HT1080 (cell line): ENCODE results near the gene VMP1. TPM values are rescaled to one million over a fixed set of nuclear protein-coding genes. Genes with fewer than 3 reads are reported as not detected.
"Not testable (repeated sequence)": the region's sequence is repeated elsewhere in the genome, so short reads cannot be mapped to it uniquely, and the experiment has no call there.

Experiments used
- DNase-seq: peaks from one replicate; pipeline ENCODE4 v3.0.0-alpha.2; 2015; ENCODE audit warnings: low read depth
- small RNA-seq: library from RNA; depleted of rRNA; stranded (forward); fragments of <200 nt; gene quantifications from one replicate; pipeline ENCODE3, GENCODE V24; 2014
- total RNA-seq: library from RNA; depleted of rRNA; stranded (reverse); fragments of >200 nt; shearing (Covaris generic); gene quantifications from 2 replicates; pipeline ENCODE4 v1.2.3, GENCODE V29; 2014; rRNA removed

The VMP1 gene
- total RNA-seq, 1 experiment from 2014 or later = 69.3 TPM

DNA sequence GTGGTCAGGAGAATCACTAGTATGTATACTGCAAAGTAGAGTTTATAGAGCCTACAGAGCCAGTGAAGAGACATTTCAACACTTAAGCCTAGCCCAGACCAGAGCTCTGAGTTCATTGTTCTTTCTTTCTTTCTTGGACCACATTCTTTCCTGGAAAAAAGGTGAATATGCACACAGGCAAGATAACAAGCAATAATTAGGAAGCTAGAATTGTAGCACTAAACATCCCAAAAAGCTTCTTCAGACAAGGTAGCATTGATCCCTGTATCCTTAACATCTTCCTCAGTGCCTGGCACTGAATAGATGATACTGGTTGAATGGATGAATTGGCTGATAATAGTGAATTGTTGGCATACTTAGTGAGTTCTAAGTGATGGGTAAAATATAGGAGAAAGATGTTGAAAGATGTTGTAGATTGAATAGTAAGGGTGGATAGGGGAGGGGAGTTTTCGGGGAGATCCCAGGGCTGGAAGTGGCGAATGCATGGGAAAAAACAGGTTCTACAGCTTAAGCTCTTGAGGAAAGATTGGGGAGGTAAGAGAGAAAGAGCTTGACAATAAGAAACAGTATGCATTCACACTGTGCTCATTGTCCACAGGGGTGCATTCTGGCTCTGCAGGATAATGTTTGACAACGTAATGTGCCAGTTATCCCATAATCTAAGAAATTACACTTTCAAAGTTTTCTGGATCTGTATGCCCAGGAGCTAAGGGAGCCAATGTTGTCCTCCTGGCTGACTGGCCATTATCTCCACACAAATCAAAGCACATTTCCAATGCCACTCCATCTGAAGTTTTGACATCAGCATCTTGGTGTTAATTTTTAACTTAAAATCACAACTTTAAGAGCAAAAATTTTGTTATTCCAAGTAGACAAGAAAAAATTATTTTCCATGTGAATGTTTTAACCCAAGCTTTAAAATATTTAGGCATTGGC is 149.7 kb downstream of the VMP1 start:
- no peak for DNase-seq

DNA sequence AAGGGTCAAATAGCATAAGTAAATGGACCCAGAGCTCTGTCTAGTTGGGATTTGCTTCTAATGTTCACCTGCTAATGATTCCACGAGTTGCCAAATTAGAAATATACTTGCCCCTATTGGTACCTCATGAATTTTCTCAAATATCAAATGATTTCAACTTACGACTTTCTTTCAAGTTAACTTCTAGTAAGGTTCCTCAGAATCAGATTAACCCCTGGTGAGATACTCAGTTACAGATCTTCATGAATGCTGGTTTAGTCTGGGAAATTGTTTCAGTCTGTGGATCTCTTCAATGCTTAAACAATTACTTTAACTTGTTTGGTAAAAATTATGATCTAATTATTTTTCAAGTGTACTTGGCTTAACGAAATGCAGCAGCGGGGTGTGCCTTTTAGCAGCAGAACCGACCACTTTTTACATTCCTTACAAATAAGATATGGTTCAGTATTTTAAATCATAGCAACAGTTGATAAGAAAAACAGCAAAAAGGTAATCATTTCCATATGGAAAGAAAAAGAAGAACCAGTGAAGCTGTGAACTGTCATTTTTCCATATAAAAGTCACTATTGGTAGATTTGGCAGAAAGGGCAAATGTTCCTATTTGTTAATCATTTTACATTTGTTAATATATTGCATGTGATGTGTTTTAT is 150.8 kb downstream of the VMP1 start:
- no peak for DNase-seq

DNA sequence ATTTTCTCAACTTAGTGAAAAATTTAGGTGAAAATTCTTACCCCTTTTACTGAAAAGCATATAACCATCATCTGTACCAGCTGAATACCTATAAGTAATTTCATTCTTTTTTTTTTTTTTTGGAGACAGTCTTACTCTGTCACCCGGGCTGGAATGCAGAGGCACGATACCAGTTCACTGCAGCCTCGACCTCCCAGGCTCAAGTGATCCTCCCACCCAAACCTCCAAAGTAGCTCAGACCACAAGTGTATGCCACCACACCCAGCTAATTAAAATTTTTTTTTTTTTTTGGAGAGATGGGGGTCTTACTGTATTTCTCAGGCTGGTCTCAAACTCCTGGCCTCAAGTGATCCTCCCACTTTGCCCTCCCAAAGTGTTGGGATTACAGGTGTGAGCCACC is 151.5 kb downstream of the VMP1 start:
- no peak for DNase-seq

DNA sequence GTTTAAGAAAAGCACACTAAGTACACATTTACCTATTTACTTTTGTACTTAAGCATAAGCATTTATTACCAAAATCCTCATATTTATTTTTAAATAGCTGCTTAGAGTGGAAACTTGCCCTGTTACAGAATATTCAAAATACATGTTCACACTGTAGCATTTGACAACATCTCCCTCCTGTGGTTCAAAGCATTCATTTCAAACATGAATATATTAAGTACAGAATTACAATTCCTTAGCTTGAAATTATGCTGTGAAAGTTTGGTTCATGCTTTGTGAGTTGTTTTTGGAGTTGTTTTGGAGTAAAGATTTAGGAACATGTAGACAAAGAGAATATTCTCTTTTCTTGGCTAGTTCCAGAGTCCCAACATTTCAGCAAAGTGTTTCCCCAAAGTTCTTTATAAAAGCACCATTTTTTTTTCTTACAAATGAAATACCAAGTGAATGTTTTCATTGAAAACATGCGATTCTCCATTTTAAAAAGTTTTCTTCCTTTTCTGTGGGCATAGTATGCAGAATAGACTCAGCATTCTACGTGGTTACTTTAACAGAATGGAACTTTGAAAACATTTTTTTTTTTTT is 152.1 kb downstream of the VMP1 start:
- DNase-seq = peak; percentile 21

DNA sequence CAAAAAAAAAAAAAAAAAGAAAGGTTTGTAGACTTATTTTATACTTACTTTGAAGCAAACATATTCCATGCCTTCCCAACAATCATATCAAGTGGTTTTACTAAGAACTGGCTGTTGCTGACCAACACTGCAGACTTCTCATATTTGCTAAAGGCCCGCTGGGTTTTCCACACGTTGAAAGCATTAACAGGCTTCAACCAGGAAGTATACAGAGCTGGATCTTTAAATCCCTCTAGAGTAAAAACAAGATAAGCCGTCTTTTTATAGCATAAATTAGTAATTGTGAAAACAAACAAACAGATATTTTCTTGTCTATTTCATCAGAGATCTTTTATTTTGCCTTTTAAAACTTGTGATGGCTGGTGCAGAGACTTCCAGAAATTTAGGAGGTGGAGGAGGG is 156.2 kb downstream of the VMP1 start:
- no peak for DNase-seq

DNA sequence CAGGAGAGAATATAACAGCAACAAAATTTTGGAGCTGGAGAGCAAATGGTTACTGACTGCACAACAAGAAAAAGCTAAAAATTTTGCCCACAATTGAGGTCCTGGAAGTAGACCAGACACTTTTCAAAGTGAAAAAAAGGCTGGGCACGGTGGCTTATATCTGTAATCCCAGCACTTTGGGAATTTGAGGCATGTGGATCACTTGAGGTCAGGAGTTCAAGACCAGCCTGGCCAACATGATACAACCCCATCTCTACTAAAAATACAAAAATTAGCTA is 162.4 kb downstream of the VMP1 start:
- DNase-seq = no peak

DNA sequence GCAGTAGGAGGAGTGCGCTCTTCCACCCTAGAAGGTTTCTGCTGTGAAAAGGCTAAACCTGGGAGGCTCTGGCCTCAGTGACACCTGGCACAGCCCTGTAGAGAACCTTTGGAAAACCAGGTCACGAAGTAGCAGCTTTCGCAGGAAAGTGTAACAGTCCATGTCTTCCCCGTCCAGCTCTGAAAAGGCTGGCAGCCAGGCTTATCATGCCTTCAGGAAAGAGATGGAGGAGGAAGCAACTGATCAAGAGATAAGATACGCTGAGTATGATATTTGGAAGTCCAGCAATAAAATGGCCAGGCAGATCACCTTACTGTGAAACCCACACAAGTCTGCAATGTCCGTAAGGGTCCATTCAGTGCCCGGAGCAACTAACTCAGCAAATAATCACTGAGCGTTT is 163.0 kb downstream of the VMP1 start:
- no peak for DNase-seq

DNA sequence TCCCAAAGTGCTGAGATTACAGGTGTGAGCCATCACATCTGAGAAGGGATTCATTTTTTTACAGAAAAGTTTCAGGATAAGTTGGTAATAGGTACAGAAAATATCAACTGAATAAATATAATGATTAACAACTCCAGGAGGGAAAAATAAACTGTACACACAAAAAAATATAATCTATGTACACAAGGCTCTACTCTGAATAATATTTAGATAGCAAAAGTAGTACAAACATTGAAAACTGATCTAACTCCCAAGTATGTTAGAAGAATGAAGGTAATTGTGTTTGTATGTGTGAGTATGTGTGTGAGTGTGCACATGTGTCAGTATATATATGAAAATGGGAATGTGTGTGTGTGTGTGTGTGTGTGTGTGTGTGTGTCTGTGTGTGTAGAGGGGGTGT is 164.9 kb downstream of the VMP1 start:
- DNase-seq = no peak

DNA sequence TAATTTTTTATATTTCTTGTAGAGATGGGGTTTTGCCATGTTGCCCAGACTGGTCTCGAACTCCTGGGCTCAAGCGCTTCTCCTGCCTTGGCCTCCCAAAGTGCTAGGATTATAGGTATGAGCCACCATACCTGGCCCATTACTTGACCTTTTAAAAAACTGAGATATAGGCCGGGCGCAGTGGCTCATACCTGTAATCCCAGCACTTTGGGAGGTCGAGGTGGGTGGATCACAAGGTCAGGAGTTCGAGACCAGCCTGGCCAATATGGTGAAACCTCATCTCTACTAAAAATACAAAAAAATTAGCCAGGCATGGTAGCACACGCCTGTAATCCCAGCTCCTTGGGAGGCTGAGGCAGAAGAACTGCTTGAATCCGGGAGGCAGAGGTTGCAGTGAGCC is 166.0 kb downstream of the VMP1 start:
- DNase-seq = not testable (repeated sequence)

DNA sequence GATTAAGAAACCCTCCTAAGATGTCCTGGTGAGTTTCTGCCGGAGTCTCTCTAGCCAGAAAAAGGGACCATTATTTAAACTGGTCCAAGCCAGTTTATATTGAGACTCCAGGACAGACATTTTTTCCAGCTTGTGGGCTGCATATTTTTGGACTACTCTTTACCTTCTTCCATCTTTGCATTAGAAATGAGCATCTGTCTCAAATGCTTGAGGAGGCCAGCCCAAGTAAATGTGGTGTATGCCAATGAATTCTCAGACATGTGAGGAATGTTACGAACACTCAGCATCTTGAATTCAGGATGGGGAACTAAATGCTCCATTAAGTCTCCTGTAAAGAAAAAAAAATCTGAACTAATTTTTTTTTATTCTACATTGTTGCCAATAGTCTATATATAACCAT is 166.9 kb downstream of the VMP1 start:
- DNase-seq = no peak

DNA sequence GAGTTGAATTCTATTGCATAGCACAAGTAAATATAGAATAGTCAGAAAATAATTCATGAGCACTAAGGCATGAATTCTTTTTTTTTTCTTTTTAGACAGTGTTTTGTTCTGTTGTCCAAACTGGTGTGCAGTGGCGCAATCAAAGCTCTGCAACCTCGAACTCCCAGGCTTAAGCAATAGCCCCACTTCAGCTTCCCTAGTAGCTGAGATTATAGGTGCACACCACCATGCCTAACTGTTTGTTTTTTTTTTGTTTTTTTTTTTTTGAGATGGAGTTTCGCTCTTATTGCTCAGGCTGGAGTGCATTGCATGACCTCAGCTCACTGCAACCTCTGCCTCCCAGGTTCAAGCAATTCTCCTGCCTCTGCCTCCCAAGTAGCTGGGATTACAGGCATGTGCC is 168.7 kb downstream of the VMP1 start:
- no peak for DNase-seq

DNA sequence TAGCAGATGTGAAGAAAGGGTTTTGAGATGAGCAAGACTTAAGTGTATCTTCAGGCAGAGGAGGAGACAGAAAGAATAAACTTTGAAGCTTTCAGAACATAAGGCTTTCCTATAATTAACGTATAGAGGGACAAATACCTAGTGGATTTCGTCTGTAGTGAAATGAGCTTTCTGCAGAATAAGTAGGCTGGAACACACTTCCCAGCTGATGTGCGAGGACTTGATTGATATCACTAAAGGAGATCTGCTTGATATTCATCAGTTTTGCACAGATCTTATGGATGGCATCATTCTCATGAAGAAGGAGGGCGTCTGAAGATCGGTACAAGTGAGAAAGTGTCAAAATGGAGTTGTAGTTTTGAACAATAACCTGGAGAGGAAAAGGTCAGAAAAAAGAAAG is 170.5 kb downstream of the VMP1 start:
- no peak for DNase-seq

DNA sequence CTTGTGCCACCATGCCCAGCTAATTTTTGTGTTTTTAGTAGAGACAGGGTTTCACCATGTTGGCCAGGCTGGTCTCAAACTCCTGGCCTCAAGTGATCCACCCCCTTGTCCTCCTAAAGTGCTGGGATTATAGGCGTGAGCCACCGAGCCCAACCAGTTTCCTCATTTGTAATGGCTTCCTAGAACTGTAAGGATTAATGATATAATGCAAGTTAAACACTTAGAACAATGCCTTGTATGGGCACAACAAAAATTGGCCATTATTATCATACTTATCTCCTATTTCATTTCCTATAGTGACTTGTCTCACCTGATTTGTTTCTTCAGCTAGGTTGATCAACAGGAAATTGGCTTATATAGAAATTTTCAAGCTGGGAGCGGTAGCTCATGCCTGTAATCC is 171.2 kb downstream of the VMP1 start:
- DNase-seq = no peak

DNA sequence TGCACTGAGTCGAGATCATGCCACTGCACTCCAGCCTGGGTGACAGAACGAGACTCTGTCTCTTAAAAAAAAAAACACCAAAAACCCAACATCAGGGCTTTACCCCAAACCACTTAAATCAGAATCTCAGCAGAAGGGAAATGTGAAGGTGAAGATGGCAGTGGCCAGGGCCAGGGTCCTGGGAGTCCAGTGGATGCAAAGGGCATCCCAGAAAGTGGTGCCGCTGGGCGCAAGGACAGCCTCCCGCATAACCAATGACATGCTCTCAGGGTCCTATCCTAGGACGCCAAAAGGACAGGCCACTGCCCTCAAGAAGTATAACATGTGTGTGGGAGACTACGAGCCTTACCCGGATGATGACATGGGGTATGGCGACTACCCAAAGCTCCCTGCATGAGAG is 177.4 kb downstream of the VMP1 start:
- DNase-seq = no peak

DNA sequence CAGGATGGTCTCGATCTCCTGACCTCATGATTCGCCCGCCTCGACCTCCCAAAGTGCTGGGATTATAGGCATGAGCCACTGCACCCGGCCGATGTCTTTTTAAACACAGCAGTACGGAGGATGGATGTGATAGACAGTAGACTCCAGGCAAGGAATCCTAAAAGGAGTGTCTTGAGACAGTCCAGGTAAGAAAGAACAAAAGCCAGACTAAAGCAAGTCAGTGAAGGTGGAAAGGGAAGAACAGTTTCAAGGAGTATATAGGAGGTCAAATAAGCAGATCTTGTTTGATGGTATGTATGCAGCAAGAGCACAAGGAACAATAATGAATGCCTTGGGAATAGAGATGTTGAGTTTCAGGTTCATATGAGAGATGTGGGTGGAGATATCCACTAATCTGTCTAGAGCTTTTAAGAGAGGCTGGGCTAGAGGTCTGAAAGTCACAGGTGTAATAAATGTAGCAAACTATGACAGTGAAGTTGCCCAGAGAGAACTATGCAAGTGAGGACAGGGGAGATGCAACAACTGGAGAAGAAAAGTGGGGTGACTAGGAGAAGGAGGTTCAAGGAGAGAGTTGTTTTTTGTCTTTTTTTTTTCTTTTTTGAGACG is 180.8 kb downstream of the VMP1 start:
- DNase-seq = no peak

DNA sequence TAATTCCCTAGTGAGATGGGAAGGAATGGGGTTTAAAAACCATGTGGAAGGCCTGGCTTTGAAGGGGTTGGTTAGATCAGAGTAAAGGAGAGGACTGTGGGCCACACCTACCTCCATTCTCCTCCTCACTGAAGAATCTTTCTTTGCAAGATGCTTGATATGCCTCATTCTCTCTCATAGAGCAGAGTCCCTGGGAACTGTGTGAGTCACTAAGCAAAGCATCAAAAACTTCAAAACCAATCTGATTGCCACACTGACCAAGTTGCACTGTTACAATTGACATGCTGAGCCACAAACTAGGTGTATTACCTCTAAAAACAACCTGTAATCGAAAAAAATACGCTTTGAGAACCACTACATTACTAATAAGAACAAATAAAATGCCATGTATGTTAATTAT is 183.3 kb downstream of the VMP1 start:
- DNase-seq = peak; percentile 23

Small RNA genes within 50 kb of the gene (small RNA-seq; reads per million reads assigned to genes)
- not detected for gene AC040904.1
- gene RNU6-450P = not detected

Other genes starting within 250 kb of the VMP1 start
- gene DHX40, start 142.0 kb upstream of the VMP1 start, total RNA-seq = 21.2 and 24.3 TPM in 2 replicates
- gene CLTC, start 87.8 kb upstream of the VMP1 start, total RNA-seq = 89.5 and 101 TPM in 2 replicates
- 31.1 and 41.2 TPM in 2 replicates for gene PTRH2, start 224 bp upstream of the VMP1 start, total RNA-seq
- gene TUBD1, start 185.3 kb downstream of the VMP1 start, total RNA-seq = 3.5 and 6.1 TPM in 2 replicates
- gene RPS6KB1, start 185.5 kb downstream of the VMP1 start, total RNA-seq = 16.4 and 16.8 TPM in 2 replicates